Left lung (tissue), 10 donors: ENCODE results near the gene PERP. TPM values are rescaled to one million over a fixed set of nuclear protein-coding genes. Genes with fewer than 3 reads are reported as not detected.

Source experiments
- ATAC-seq: fragments of 200-7000 bp; cut with Tn5 transposase; one replicate; pipeline ENCODE4 v1.9.1; 2020; ENCODE audit warnings: moderate library complexity
- DNase-seq, 4 donors: peaks; one replicate each; pipeline ENCODE4 v3.0.0-alpha.2; 2013 to 2020
- H3K27ac ChIP-seq, 2 donors: fragments of 200-600 bp; sonication (generic) in 1 of 2; one replicate each; pipeline versions ENCODE4 v1.5.0 to v1.8.0; 2020 to 2021
- H3K27me3 ChIP-seq, 2 donors: fragments of 200-600 bp; sonication (generic) in 1 of 2; one replicate each; pipeline versions ENCODE4 v1.5.0 to v1.8.0; 2020 to 2021
- H3K36me3 ChIP-seq, 2 donors: fragments of 200-600 bp; sonication (generic) in 1 of 2; one replicate each; pipeline versions ENCODE4 v1.5.0 to v1.8.0; 2020 to 2021
- H3K4me1 ChIP-seq, 2 donors: fragments of 200-600 bp; one replicate each; pipeline ENCODE4 v1.8.0; 2021
- H3K4me3 ChIP-seq, 2 donors: fragments of 200-600 bp; sonication (generic) in 1 of 2; one replicate each; pipeline versions ENCODE4 v1.5.0 to v1.8.0; 2020 to 2021; ENCODE audit warnings: mild to moderate bottlenecking in 1 of 2
- H3K9me3 ChIP-seq, 2 donors: fragments of 200-600 bp; sonication (generic) in 1 of 2; one replicate each; pipeline versions ENCODE4 v1.5.0 to v1.8.0; 2020 to 2021
- CTCF ChIP-seq, 2 donors: fragments of 200-600 bp; sonication (generic) in 1 of 2; IDR thresholded peaks; one replicate each; pipeline versions ENCODE4 v1.5.0 to v1.8.0; 2021; ENCODE audit warnings: antibody characterized with exemption in 2 of 2
- intact Hi-C, 2 donors: fragments of 100-400 bp; cut with DNase I; formaldehyde crosslinking; loops; one replicate each; pipeline versions ENCODE4 v1.11.2 to v1.14.2; 2022
- polyA plus RNA-seq, 6 donors: library from polyadenylated mRNA; unstranded; fragments of 120-200 nt; gene quantifications; one replicate each; pipeline ENCODE4 v1.2.1, GENCODE V29; 2013; ENCODE audit not compliant: insufficient read length in 6 of 6
- total RNA-seq, 2 donors: library from RNA; stranded (reverse); fragmentation: NEBNext Ultra II Directional; extraction: Animal tissue kit (Norgen Biotek cat#: 25700); gene quantifications; one replicate each; pipeline ENCODE4 v1.2.1, GENCODE V29; 2021
- donor health status: DM: no; HTN: yes; CAD: no.
- donor health status: DM: no; HTN: no; CAD: no.

PERP gene
- total and polyA plus RNA-seq, 8 donors: 22.7 to 64.9 (median 25.9) TPM

DNA sequence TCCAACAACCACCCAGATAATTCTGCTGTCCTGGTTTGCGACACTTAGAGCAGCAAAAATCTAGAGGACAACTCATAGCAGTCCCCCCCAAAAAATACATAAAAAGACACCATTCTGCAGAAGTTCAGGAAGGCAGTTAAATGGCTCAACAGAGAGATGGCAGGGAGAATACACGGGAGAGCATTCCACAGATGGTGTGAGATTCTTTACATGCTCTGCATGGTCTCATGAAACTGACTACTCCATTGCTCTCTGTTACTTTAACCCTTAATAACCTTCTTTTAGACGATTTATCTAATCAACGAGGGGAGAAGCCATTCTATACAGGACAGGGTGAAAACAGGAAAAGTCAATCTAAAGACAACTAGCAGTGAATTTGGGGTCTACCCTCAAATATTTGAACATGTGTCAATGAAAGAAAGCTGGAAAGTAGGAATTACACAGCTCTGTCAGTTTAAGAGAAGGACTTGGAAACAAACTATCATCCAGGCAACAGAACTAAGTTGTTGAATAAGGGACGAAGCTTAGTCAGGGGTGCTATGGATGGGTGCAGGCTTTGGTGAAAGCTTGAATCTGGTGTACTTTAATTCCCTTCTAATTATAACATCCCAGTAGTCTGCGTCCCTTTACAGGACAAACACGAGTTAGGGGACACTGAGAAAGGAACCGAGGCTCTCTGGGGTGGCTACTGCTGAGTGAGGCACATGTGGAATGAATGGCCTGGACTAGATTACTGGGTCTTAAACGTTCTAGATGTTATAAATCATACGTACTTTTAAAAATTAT is 5.1 kb downstream of the PERP start:
- intact Hi-C loops: no loop called here
- Histone ChIP-seq H3K36me3 (no peaks in the 10 kb centered on the region), H3K4me3 (no peak overlapping the region), H3K9me3 (no peaks in the 10 kb centered on the region), H3K4me1 (peaks cover 0 to 4% of the 10 kb centered on the region in 2 donors), H3K27ac (no peak overlapping the region), H3K27me3 (peaks cover 23 to 46% of the 10 kb centered on the region in 2 donors)
- ATAC-seq: no peak
- no peak for TF ChIP-seq CTCF (IDR thresholded peaks at IDR 0.05)
- DNase-seq: no peak

DNA sequence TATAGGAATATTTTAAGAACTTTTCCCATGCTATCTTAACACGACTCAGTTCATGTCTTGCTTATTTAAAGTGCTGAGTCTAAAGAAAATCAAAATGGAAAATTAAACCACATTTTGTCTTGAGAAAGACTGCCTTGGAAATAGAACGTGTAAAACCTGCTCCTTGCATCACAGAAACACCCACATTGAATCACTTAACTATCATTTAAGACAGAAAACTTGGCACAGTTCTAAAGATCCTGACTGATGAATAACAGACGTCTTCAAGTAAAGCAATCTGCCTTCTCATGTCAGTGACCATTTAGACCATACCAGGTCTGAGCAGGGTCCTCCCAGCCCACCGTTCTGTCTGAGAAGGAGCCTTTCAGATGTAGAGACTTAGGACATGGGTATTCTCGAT is 7.4 kb downstream of the PERP start:
- ATAC-seq: no peak
- Histone ChIP-seq H3K27me3 (peaks cover under 1 to 23% of the 10 kb centered on the region in 2 donors), H3K36me3 (peaks cover 0 to 8% of the 10 kb centered on the region in 2 donors), H3K4me1 (no peaks in the 10 kb centered on the region), H3K9me3 (no peaks in the 10 kb centered on the region), H3K27ac (no peak overlapping the region), H3K4me3 (no peak overlapping the region)
- DNase-seq: no peak
- TF ChIP-seq CTCF (IDR thresholded peaks at IDR 0.05): no peak
- intact Hi-C loops: no loop called here

DNA sequence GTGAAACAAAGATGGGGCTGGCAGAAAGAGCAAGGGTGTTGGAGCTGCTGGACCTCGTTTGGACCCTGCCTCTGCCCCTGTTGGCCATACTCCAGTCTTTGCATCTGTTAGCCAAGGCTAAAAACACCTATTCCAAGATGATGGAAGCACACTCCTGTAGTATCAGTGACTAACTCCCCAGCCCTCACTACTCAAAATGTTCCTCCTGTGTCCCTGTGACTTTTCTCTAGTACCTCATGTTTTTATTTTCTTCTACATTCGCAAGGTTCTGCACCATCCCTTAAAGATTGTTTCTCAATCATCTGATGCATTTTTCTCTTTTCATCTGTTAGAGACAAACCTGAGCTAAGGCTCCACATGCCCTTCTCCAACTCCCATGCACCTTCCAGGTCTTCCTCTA is 8.9 kb downstream of the PERP start:
- no peak overlapping the region for H3K4me3 ChIP-seq
- no peaks in the 10 kb centered on the region for H3K4me1 ChIP-seq
- intact Hi-C loops: no loop called here
- TF ChIP-seq CTCF (IDR thresholded peaks at IDR 0.05): no peak
- no peak overlapping the region for H3K27ac ChIP-seq
- H3K36me3 ChIP-seq: peaks cover 0 to 13% of the 10 kb centered on the region in 2 donors
- no peaks in the 10 kb centered on the region for H3K9me3 ChIP-seq
- peaks cover 0 to 8% of the 10 kb centered on the region in 2 donors for H3K27me3 ChIP-seq
- DNase-seq: no peak
- no peak for ATAC-seq

DNA sequence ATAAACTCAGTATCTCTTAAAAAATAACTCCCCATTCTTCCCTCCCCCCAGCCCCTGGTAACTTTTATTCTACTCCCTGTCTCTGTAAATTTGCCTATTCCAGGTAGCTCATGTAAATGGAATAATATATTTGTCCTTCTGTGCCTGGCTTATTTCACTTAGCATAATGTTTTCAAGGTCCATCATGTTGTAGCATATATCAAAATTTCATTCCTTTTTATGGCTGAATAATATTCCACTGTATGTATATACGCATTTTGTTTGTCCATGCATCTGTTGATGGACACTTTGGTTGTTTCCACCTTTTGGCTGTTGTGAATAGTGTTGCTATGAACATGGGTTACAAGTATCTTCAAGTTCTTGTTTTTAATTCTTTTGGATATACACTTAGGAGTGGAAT is 13.0 kb downstream of the PERP start:
- Histone ChIP-seq H3K27me3 (no peaks in the 10 kb centered on the region), H3K4me3 (no peak overlapping the region), H3K27ac (no peak overlapping the region), H3K9me3 (no peaks in the 10 kb centered on the region), H3K4me1 (no peaks in the 10 kb centered on the region), H3K36me3 (peaks cover 0 to 13% of the 10 kb centered on the region in 2 donors)
- DNase-seq: no peak
- no peak for TF ChIP-seq CTCF (IDR thresholded peaks at IDR 0.05)
- no peak for ATAC-seq
- intact Hi-C loops: no loop called here

- intact Hi-C loops: no loop called here
- Histone ChIP-seq H3K27me3 (no peaks in the 10 kb centered on the region), H3K36me3 (peaks cover 0 to 13% of the 10 kb centered on the region in 2 donors), H3K27ac (no peak overlapping the region), H3K9me3 (no peaks in the 10 kb centered on the region), H3K4me1 (no peaks in the 10 kb centered on the region), H3K4me3 (no peak overlapping the region)
- TF ChIP-seq CTCF (IDR thresholded peaks at IDR 0.05): no peak
- ATAC-seq (no peak), DNase-seq (no peak)
Measured at GRCh38 chr6:138093632-138094031, 13.6 kb downstream of the PERP start.
